ENCODE data around the gene OAF.

DNA sequence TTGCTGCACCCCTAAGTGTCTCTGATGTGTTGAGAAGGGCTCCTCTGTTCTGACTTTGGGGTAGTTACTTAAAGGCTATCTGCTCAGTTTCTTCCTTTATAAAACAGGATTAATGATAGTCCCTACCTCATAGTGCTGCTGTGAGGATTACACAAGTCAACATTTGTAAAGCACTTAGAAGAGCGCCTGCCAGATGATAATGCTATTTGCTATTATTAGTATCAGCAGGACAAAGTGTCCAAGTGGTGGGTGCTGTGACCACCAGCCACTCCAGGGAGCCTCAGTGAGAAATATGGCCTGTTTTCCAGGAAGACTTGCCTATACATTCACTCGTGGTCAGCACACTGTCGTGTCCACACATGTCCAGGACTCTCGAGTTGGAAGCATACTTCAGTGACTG is 45.3 kb downstream of the OAF start:
- no peak for TF ChIP-seq TAF7 (tag; IDR thresholded peaks at IDR 0.05)
- no peak for TF ChIP-seq SUPT5H (IDR thresholded peaks at IDR 0.05)
- TF ChIP-seq NR3C1 (CRISPR knock-in tag; IDR thresholded peaks at IDR 0.05) = no peak
- TF ChIP-seq REST (IDR thresholded peaks at IDR 0.05; ENCODE audit: borderline replicate concordance) = no peak
- TF ChIP-seq REST (CRISPR knock-in tag; IDR thresholded peaks at IDR 0.05; ENCODE audit: low read depth) = no peak
- TF ChIP-seq ILK (tag; IDR thresholded peaks at IDR 0.05; ENCODE audit: borderline replicate concordance, low read depth) = no peak
- no peak for TF ChIP-seq TFAP4 (CRISPR knock-in tag; IDR thresholded peaks at IDR 0.05; ENCODE audit: borderline replicate concordance)
- TF ChIP-seq, protein P1, sequence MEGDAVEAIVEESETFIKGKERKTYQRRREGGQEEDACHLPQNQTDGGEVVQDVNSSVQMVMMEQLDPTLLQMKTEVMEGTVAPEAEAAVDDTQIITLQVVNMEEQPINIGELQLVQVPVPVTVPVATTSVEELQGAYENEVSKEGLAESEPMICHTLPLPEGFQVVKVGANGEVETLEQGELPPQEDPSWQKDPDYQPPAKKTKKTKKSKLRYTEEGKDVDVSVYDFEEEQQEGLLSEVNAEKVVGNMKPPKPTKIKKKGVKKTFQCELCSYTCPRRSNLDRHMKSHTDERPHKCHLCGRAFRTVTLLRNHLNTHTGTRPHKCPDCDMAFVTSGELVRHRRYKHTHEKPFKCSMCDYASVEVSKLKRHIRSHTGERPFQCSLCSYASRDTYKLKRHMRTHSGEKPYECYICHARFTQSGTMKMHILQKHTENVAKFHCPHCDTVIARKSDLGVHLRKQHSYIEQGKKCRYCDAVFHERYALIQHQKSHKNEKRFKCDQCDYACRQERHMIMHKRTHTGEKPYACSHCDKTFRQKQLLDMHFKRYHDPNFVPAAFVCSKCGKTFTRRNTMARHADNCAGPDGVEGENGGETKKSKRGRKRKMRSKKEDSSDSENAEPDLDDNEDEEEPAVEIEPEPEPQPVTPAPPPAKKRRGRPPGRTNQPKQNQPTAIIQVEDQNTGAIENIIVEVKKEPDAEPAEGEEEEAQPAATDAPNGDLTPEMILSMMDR (IDR thresholded peaks at IDR 0.05 in 2 of 3, conservative IDR thresholded peaks at IDR 0.05 in 1 of 3; ENCODE audit: insufficient read depth in 2 of 3, low read depth in 1 of 3, low read length in 3 of 3) = no peak
- TF ChIP-seq ZNF274 (IDR thresholded peaks at IDR 0.05; ENCODE audit: borderline replicate concordance, low read depth, low read length) = no peak
- TF ChIP-seq SRSF1 (IDR thresholded peaks at IDR 0.05; ENCODE audit: low read depth, low read length) = no peak
- TF ChIP-seq SIN3A (IDR thresholded peaks at IDR 0.05; ENCODE audit: borderline replicate concordance in 2 of 2, control insufficient read depth in 1 of 2, low read depth in 2 of 2, low read length in 2 of 2) = no peak
- TF ChIP-seq ZFP1 (CRISPR knock-in tag; IDR thresholded peaks at IDR 0.05) = no peak
- no peak for TF ChIP-seq NCOR1 (IDR thresholded peaks at IDR 0.05)
- no peak for TF ChIP-seq POLR2AphosphoS5 (IDR thresholded peaks at IDR 0.05; ENCODE audit: control insufficient read depth, insufficient read depth, low read depth, low read length)
- no peak for TF ChIP-seq GATA2 (CRISPR knock-in tag; IDR thresholded peaks at IDR 0.05)

Data from K562 (cell line).